Calu3 (cell line): ENCODE data around the gene ST6GALNAC6. TPM values are rescaled to one million over a fixed set of nuclear protein-coding genes. Genes with fewer than 3 reads are reported as not detected.

ENCODE experiments used
- BruUV-seq: library from RNA; stranded (reverse); fragments of 400-500 nt; replicated peaks from 2 replicates; lab custom pipeline; 2021; lab: Mats Ljungman, UMichigan
- CTCF ChIA-PET: fragments of 300-600 bp; sonication (Branson Sonifier 250); formaldehyde crosslinking; loops from one replicate; lab custom pipeline; 2022; ENCODE audit warnings: antibody characterized with exemption; lab: Charles Lee
- DNase-seq: peaks from one replicate; pipeline ENCODE4 v3.0.0; 2022
- H3K27ac Mint-ChIP-seq: one replicate; pipeline ENCODE4 v1.8.0; 2022; ENCODE audit warnings: mixed read lengths; ENCODE audit not compliant: unreplicated experiment
- H3K27me3 Mint-ChIP-seq: one replicate; pipeline ENCODE4 v1.8.0; 2022; ENCODE audit warnings: mixed read lengths; ENCODE audit not compliant: unreplicated experiment
- H3K36me3 Mint-ChIP-seq: one replicate; pipeline ENCODE4 v1.8.0; 2022; ENCODE audit warnings: mild to moderate bottlenecking, moderate library complexity, mixed read lengths; ENCODE audit not compliant: insufficient read depth, unreplicated experiment
- H3K4me1 Mint-ChIP-seq: one replicate; pipeline ENCODE4 v1.8.0; 2022; ENCODE audit warnings: mild to moderate bottlenecking, low read depth, mixed read lengths; ENCODE audit not compliant: unreplicated experiment
- H3K4me3 Mint-ChIP-seq: one replicate; pipeline ENCODE4 v1.8.0; 2022; ENCODE audit warnings: mild to moderate bottlenecking, low read depth, moderate library complexity, mixed read lengths; ENCODE audit not compliant: unreplicated experiment
- H3K9me3 Mint-ChIP-seq: one replicate; pipeline ENCODE4 v1.8.0; 2022; ENCODE audit warnings: low read depth, mixed read lengths; ENCODE audit not compliant: unreplicated experiment
- CTCF ChIP-seq: fragments of 200-600 bp; IDR thresholded peaks from one replicate; pipeline ENCODE4 v1.8.0; 2022; ENCODE audit warnings: antibody characterized with exemption; ENCODE audit not compliant: unreplicated experiment
- intact Hi-C: fragments of 100-400 bp; cut with micrococcal nuclease; formaldehyde crosslinking; loops from one replicate; pipeline ENCODE4 v1.10.0; 2022; ENCODE audit not compliant: unreplicated experiment
- total RNA-seq: library from RNA; stranded (reverse); gene quantifications from 2 replicates; pipeline ENCODE4 v1.2.3, GENCODE V29; 2022

Gene ST6GALNAC6
- total RNA-seq, 1 experiment from 2014 or later: 9.1 TPM

GRCh38 chr9:127915801-127916719 lies 16.7 kb upstream of the ST6GALNAC6 start:
- no peak for TF ChIP-seq CTCF
- intact Hi-C loops: no loop called here
- H3K4me3 Mint-ChIP-seq: peak overlapping the region; percentile 65
- H3K4me1 Mint-ChIP-seq: peaks cover 13% of the 10 kb centered on the region
- CTCF ChIA-PET: interaction anchor here (0.6 to 1.6 kb wide), 4 partner anchors 14 to 181 kb away, joined by 3 to 10 read pairs (median 4); partner anchors contain the start of genes CDK9 and TOR2A
- no peaks in the 10 kb centered on the region for H3K9me3 Mint-ChIP-seq
- no peaks in the 10 kb centered on the region for H3K27me3 Mint-ChIP-seq
- BruUV-seq: no TSS peak
- no peak overlapping the region for H3K27ac Mint-ChIP-seq
- H3K36me3 Mint-ChIP-seq: peaks cover 9% of the 10 kb centered on the region
- no peak for DNase-seq

- H3K36me3 Mint-ChIP-seq: peaks cover 14% of the 10 kb centered on the region
- H3K27ac Mint-ChIP-seq: no peak overlapping the region
- no peaks in the 10 kb centered on the region for H3K27me3 Mint-ChIP-seq
- DNase-seq: no peak
- CTCF ChIA-PET: interaction anchor here (1.6 kb wide), 1 partner anchor 181 kb away, joined by 10 read pairs; the partner anchor contains the start of gene TOR2A
- no peak overlapping the region for H3K4me3 Mint-ChIP-seq
- intact Hi-C loops: no loop called here
- no TSS peak for BruUV-seq
- peaks cover 13% of the 10 kb centered on the region for H3K4me1 Mint-ChIP-seq
- H3K9me3 Mint-ChIP-seq: no peaks in the 10 kb centered on the region
- TF ChIP-seq CTCF: no peak
These were observed 15.9 kb upstream of the ST6GALNAC6 start for GRCh38 chr9:127915325-127915752.

GRCh38 chr9:127913682-127914081 lies 14.3 kb upstream of the ST6GALNAC6 start:
- BruUV-seq: no TSS peak
- Mint-ChIP-seq H3K27ac (no peak overlapping the region), H3K4me1 (peaks cover 5% of the 10 kb centered on the region), H3K27me3 (no peaks in the 10 kb centered on the region), H3K36me3 (peaks cover 5% of the 10 kb centered on the region), H3K9me3 (no peaks in the 10 kb centered on the region), H3K4me3 (no peak overlapping the region)
- intact Hi-C loops: no loop called here
- no peak for DNase-seq
- no peak for TF ChIP-seq CTCF
- CTCF ChIA-PET: no interaction called here

GRCh38 chr9:127912882-127913281 lies 13.5 kb upstream of the ST6GALNAC6 start:
- Mint-ChIP-seq H3K4me3 (no peak overlapping the region), H3K9me3 (no peaks in the 10 kb centered on the region), H3K4me1 (no peaks in the 10 kb centered on the region), H3K36me3 (peaks cover 5% of the 10 kb centered on the region), H3K27me3 (no peaks in the 10 kb centered on the region), H3K27ac (no peak overlapping the region)
- intact Hi-C loops: no loop called here
- no TSS peak for BruUV-seq
- TF ChIP-seq CTCF: no peak
- no peak for DNase-seq
- CTCF ChIA-PET: no interaction called here
